22Rv1 (cell line): ENCODE results near the gene SLC10A7.

ENCODE experiments used
- H3K27ac ChIP-seq: fragments of 450-650 bp; 2 replicates; pipeline ENCODE4 v1.5.1; 2017
- CTCF ChIP-seq: fragments of 450-650 bp; IDR thresholded peaks from 2 replicates; pipeline ENCODE4 v1.5.1; 2017; ENCODE audit warnings: mild to moderate bottlenecking
- ZFX ChIP-seq: fragments of 450-650 bp; IDR thresholded peaks from 2 replicates; pipeline ENCODE4 v1.6.1; 2017; ENCODE audit warnings: antibody characterized with exemption, borderline replicate concordance

SLC10A7 gene

GRCh38 chr4:146525754-146526153 is 4.0 kb upstream of the SLC10A7 start:
- no peak overlapping the region for H3K27ac ChIP-seq
- TF ChIP-seq CTCF: no peak
- no peak for TF ChIP-seq ZFX

GRCh38 chr4:146524663-146525062 is 2.9 kb upstream of the SLC10A7 start:
- no peak overlapping the region for H3K27ac ChIP-seq

GRCh38 chr4:146522869-146523205 is 1.1 kb upstream of the SLC10A7 start:
- peak overlapping the region; percentile 91 for H3K27ac ChIP-seq
- TF ChIP-seq CTCF (no peak), ZFX (no peak)

More at GRCh38 chr4:146524663-146525062, 2.9 kb upstream of the SLC10A7 start:
- TF ChIP-seq ZFX: no peak
- no peak for TF ChIP-seq CTCF

GRCh38 chr4:146522098-146522868 is 543 bp upstream of the SLC10A7 start:
- TF ChIP-seq CTCF: no peak
- TF ChIP-seq ZFX: no peak
- peak overlapping the region; percentile 91 for H3K27ac ChIP-seq

GRCh38 chr4:146520896-146521540 is 722 bp downstream of the SLC10A7 start:
- peak overlapping the region; percentile 91 for H3K27ac ChIP-seq
- no peak for TF ChIP-seq CTCF
- TF ChIP-seq ZFX: no peak

GRCh38 chr4:146514651-146515357 is 6.9 kb downstream of the SLC10A7 start:
- no peak for TF ChIP-seq ZFX
- TF ChIP-seq CTCF: no peak
- no peak overlapping the region for H3K27ac ChIP-seq

- no peak overlapping the region for H3K27ac ChIP-seq
- TF ChIP-seq ZFX (no peak), CTCF (no peak)
Measured at GRCh38 chr4:146513548-146513947, 8.2 kb downstream of the SLC10A7 start.
